Anterior cingulate cortex (tissue), 58 donors: Measurements from ENCODE around the gene NGDN.
"Not testable (repeated sequence)": the region's sequence is repeated elsewhere in the genome, so short reads cannot be mapped to it uniquely, and the experiment has no call there.

Experiments
- DNase-seq, 58 donors: peaks; one replicate each; lab custom pipeline; 2025; lab: John Stamatoyannopoulos, UW

Gene NGDN

GRCh38 chr14:23438101-23438971 lies 31.2 kb upstream of the NGDN start:
- DNase-seq = no peak

- DNase-seq = no peak
Observed at GRCh38 chr14:23439107-23439835, 30.2 kb upstream of the NGDN start.

GRCh38 chr14:23441076-23441475 lies 28.4 kb upstream of the NGDN start:
- no peak for DNase-seq

- DNase-seq = no peak
Observed at GRCh38 chr14:23442721-23443356, 26.7 kb upstream of the NGDN start.

- no peak for DNase-seq
Observed at GRCh38 chr14:23443411-23443812, 26.1 kb upstream of the NGDN start.

- no peak for DNase-seq
Observed at GRCh38 chr14:23443881-23444280, 25.6 kb upstream of the NGDN start.

GRCh38 chr14:23444314-23444713 lies 25.2 kb upstream of the NGDN start:
- DNase-seq = no peak

- DNase-seq = no peak
Observed at GRCh38 chr14:23445773-23446172, 23.7 kb upstream of the NGDN start.

GRCh38 chr14:23446291-23446851 lies 23.1 kb upstream of the NGDN start:
- peak in 1 of 58 donors; percentile 6 for DNase-seq

- no peak for DNase-seq
Observed at GRCh38 chr14:23447361-23448350, 21.8 kb upstream of the NGDN start.

GRCh38 chr14:23449314-23449713 lies 20.2 kb upstream of the NGDN start:
- DNase-seq = no peak

GRCh38 chr14:23450379-23450778 lies 19.1 kb upstream of the NGDN start:
- DNase-seq = no peak

- no peak for DNase-seq
Observed at GRCh38 chr14:23452237-23452636, 17.3 kb upstream of the NGDN start.

- DNase-seq = no peak
Observed at GRCh38 chr14:23454445-23454856, 15.1 kb upstream of the NGDN start.

- not testable (repeated sequence) for DNase-seq
Observed at GRCh38 chr14:23456883-23457586, 12.5 kb upstream of the NGDN start.

- no peak for DNase-seq
Observed at GRCh38 chr14:23457587-23458445, 11.7 kb upstream of the NGDN start.

GRCh38 chr14:23460960-23461359 lies 8.5 kb upstream of the NGDN start:
- DNase-seq = no peak

GRCh38 chr14:23464700-23465099 lies 4.8 kb upstream of the NGDN start:
- no peak for DNase-seq
